Fibroblast of upper back skin (primary cell): Measurements from ENCODE around the gene MDH1B.
A peak's percentile ranks its signal among the peaks of the same experiment; 100 is the strongest.

Experiments
- DNase-seq: peaks from one replicate; pipeline ENCODE4 v3.0.0-alpha.2; 2013

Gene MDH1B

GRCh38 chr2:206693399-206694137, 71.6 kb downstream of the MDH1B start:
- peak; percentile 57 for DNase-seq

DNA sequence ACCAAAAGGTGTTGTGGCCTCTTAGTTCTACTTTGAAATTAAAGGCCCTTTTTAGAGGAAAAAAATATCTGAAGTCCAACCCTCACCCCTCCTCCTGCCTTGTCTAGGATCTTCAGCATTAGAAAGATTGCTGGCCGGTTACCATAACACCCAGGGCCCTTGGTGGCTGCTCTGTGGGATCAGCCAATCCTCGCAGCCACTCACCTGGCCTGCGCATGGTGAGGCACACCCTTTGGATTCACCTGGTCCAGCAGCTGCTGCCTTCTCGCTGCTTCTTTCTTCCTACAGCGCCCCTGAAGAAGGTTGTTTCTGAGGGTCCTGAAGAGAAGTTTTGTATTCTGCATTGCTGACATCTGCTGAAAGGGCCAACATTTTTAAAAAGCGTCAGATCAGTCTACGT, 72.2 kb downstream of the MDH1B start:
- DNase-seq, result no peak

DNA sequence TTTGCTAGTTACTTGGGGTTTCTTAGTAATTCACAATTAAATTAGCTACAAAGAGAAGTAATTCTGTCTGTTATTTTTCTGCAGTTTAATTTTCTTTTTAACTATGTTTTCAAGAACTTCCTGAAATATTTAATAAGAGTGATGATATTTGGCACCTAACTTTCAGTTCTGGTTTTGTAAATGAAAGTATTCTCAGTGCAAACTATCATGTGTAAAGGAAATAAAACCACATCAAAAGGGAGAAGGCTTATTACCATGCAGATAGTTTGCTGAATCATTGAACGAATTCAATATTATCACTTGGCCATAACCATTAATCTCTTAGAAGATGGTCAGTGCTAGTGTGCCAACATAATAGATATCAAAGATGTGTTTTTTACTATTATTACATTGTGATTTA, 76.1 kb downstream of the MDH1B start:
- no peak for DNase-seq

GRCh38 chr2:206688453-206688852, 76.7 kb downstream of the MDH1B start:
- DNase-seq, result no peak
